DOHH2 (cell line): Measurements from ENCODE around the gene DNAJC4.

Source experiments
- EZH2phosphoT487 ChIP-seq: fragments of 200-600 bp; sonication (generic); IDR thresholded peaks from 2 replicates; pipeline ENCODE4 v1.6.1; 2017; ENCODE audit warnings: borderline replicate concordance, mild to moderate bottlenecking, antibody characterized with exemption, low read length, moderate library complexity, mixed read lengths
- TF ChIP-seq, protein P1 (sequence below): fragments of 200-600 bp; sonication (generic); IDR thresholded peaks from one replicate; pipeline ENCODE4 v1.5.1; 2014; ENCODE audit warnings: antibody characterized with exemption, mild to moderate bottlenecking, low read depth, low read length; ENCODE audit not compliant: poor library complexity, severe bottlenecking

DNA sequence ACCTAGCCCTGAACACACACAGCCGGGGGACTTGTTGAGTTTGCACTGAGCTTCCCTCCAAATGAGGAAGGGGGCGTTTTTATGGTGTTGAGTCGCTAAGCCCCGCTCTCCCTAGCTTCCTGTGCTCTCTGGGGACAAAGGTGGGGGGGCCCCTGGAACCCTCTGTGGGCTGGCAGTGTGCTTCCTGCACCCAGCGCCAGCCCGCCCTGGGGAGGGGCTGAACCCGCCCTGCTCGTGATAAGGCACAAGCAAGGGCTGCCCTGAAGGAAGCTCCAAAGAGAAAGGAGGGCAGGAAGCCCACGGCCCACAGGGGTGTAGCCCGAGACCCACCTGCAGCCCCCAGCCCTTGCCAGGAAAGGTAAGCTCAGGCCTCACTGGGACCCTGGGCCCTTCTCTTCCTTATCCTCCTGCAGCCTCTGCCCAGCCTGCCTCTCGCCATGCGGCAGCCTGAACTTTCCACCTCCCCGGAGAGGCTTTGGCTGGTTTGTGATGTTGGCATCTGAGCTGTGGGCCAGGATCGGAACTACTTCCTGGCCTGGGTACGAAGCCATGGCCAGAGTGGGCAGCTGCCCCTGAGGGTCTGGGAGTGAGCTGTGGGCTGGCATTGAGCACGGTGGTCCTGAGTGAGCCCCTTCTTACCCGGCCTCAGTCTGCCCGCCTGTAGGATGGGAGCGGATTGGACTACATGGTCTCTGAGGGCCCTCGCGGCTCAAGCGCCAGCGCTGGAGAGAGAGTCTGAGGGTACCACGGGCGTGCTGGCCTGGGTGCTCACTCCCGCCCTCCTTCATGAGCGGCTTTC, 23.7 kb upstream of the DNAJC4 start, which contains the start of gene FERMT3:
- TF ChIP-seq, protein P1, sequence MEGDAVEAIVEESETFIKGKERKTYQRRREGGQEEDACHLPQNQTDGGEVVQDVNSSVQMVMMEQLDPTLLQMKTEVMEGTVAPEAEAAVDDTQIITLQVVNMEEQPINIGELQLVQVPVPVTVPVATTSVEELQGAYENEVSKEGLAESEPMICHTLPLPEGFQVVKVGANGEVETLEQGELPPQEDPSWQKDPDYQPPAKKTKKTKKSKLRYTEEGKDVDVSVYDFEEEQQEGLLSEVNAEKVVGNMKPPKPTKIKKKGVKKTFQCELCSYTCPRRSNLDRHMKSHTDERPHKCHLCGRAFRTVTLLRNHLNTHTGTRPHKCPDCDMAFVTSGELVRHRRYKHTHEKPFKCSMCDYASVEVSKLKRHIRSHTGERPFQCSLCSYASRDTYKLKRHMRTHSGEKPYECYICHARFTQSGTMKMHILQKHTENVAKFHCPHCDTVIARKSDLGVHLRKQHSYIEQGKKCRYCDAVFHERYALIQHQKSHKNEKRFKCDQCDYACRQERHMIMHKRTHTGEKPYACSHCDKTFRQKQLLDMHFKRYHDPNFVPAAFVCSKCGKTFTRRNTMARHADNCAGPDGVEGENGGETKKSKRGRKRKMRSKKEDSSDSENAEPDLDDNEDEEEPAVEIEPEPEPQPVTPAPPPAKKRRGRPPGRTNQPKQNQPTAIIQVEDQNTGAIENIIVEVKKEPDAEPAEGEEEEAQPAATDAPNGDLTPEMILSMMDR, result no peak
- no peak for TF ChIP-seq EZH2phosphoT487
